Parathyroid adenoma (tissue), 2 donors: ENCODE results near the gene NRXN2.

ENCODE experiments used
- H2AFZ ChIP-seq: fragments of 300-600 bp; sonication (generic); one replicate; pipeline ENCODE4 v1.7.0; 2017; ENCODE audit warnings: antibody characterized with exemption, mild to moderate bottlenecking
- H3K27ac ChIP-seq: fragments of 300-600 bp; sonication (generic); one replicate; pipeline ENCODE4 v1.7.0; 2017
- H3K27me3 ChIP-seq: fragments of 300-600 bp; sonication (generic); one replicate; pipeline ENCODE4 v1.7.0; 2017; ENCODE audit warnings: low read length; ENCODE audit not compliant: control insufficient read depth, insufficient read depth
- H3K36me3 ChIP-seq: fragments of 300-600 bp; sonication (generic); one replicate; pipeline ENCODE4 v1.7.0; 2017; ENCODE audit warnings: low read length; ENCODE audit not compliant: control insufficient read depth, insufficient read depth
- H3K4me1 ChIP-seq: fragments of 300-600 bp; sonication (generic); one replicate; pipeline ENCODE4 v1.7.0; 2017; ENCODE audit warnings: control low read depth
- H3K4me2 ChIP-seq: fragments of 300-600 bp; sonication (generic); one replicate; pipeline ENCODE4 v1.7.0; 2017; ENCODE audit warnings: low read length
- H3K4me3 ChIP-seq: fragments of 300-600 bp; sonication (generic); one replicate; pipeline ENCODE4 v1.7.0; 2017; ENCODE audit warnings: low read depth, low read length
- H3K79me2 ChIP-seq: fragments of 300-600 bp; sonication (generic); one replicate; pipeline ENCODE4 v1.7.0; 2017; ENCODE audit warnings: control low read depth
- H3K9ac ChIP-seq: fragments of 300-600 bp; sonication (generic); one replicate; pipeline ENCODE4 v1.7.0; 2017; ENCODE audit warnings: mild to moderate bottlenecking
- H3K9me3 ChIP-seq: fragments of 300-600 bp; sonication (generic); one replicate; pipeline ENCODE4 v1.7.0; 2017; ENCODE audit warnings: low read length; ENCODE audit not compliant: control insufficient read depth
- CTCF ChIP-seq: fragments of 300-600 bp; sonication (generic); IDR thresholded peaks from one replicate; pipeline ENCODE4 v1.7.0; 2017; ENCODE audit warnings: antibody characterized with exemption, mild to moderate bottlenecking
- donor health status: primary hyperparathyroidism.

Gene NRXN2

GRCh38 chr11:64591257-64592233 is 131.5 kb downstream of the NRXN2 start:
- Histone ChIP-seq H3K27me3 (no peaks in the 10 kb centered on the region), H3K9ac (no peak overlapping the region), H3K79me2 (no peaks in the 10 kb centered on the region), H3K9me3 (no peaks in the 10 kb centered on the region), H2AFZ (no peak overlapping the region), H3K4me1 (no peaks in the 10 kb centered on the region), H3K4me3 (no peak overlapping the region), H3K4me2 (no peak overlapping the region), H3K36me3 (no peaks in the 10 kb centered on the region), H3K27ac (no peak overlapping the region)
- TF ChIP-seq CTCF = no peak

GRCh38 chr11:64590763-64591221 is 132.2 kb downstream of the NRXN2 start, which contains the start of gene SLC22A12:
TSS of gene SLC22A12 (plus strand) at chr11:64591220. CDS start at chr11:64591557, 337 bp downstream.
- Histone ChIP-seq H3K9me3 (no peaks in the 10 kb centered on the region), H3K4me1 (no peaks in the 10 kb centered on the region), H3K79me2 (no peaks in the 10 kb centered on the region), H3K4me2 (no peak within 1 kb of the TSS), H3K4me3 (no peak within 1 kb of the TSS), H3K36me3 (no peaks in the 10 kb centered on the region), H3K27ac (no peak within 1 kb of the TSS), H3K9ac (no peak within 1 kb of the TSS), H2AFZ (no peak within 1 kb of the TSS), H3K27me3 (no peaks in the 10 kb centered on the region)
- TF ChIP-seq CTCF = no peak

DNA sequence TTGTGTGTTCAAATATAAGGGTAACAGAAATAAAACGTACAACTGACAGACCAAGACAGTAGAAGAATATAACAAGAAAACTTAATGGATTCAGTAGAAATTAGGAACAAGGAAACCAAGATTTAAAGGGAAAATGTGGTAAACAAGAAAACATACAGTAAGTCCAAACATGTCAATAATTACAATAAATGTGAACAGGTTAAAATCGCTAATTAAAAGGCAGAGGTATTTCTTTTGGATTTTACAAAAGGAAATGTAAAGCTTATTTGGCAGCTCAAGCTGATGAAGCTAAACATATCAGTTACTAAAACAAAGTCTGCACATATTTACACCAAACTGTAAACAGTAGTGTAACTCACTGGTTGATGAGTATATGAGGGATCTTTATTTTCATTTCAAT is 134.3 kb downstream of the NRXN2 start:
- H3K9me3 ChIP-seq = no peaks in the 10 kb centered on the region
- no peak overlapping the region for H3K4me3 ChIP-seq
- no peaks in the 10 kb centered on the region for H3K79me2 ChIP-seq
- TF ChIP-seq CTCF = no peak
- H3K4me1 ChIP-seq = no peaks in the 10 kb centered on the region
- H3K9ac ChIP-seq = no peak overlapping the region
- H3K4me2 ChIP-seq = no peak overlapping the region
- no peaks in the 10 kb centered on the region for H3K27me3 ChIP-seq
- H3K27ac ChIP-seq = no peak overlapping the region
- H2AFZ ChIP-seq = no peak overlapping the region
- H3K36me3 ChIP-seq = no peaks in the 10 kb centered on the region

DNA sequence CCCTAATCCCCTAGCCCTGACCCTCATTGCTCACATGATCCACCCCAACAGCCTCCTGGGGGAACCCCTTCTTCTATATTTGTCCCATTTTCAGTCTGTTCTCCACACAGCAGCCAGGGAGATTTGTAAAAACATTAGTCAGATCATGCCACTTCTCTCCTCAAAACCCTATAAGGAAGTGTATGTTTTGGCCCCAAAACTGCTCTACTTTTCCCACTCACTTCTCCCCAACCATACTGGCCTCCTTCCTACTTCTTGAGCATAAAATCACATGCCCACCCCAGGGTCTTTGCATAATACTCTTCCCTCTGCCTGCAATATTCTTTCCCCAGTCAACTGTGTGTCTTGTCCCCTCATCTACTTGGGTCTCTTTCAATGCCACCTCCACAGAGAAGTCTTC is 136.6 kb downstream of the NRXN2 start:
- Histone ChIP-seq H3K27me3 (no peaks in the 10 kb centered on the region), H3K4me2 (no peak overlapping the region), H3K4me1 (no peaks in the 10 kb centered on the region), H3K36me3 (no peaks in the 10 kb centered on the region), H3K4me3 (no peak overlapping the region), H3K79me2 (no peaks in the 10 kb centered on the region), H3K27ac (no peak overlapping the region), H2AFZ (no peak overlapping the region), H3K9me3 (no peaks in the 10 kb centered on the region), H3K9ac (no peak overlapping the region)
- TF ChIP-seq CTCF = no peak
